H1 (cell line): ENCODE measurements around the gene TROAP. TPM values are rescaled to one million over a fixed set of nuclear protein-coding genes. Genes with fewer than 3 reads are reported as not detected.

Source experiments
- CTCF ChIA-PET: fragments of 300-600 bp; sonication (Branson Sonifier 250); formaldehyde crosslinking; loops from one replicate; lab custom pipeline; 2021; ENCODE audit not compliant: partially characterized antibody; lab: Charles Lee
- POLR2A ChIA-PET: fragments of 300-600 bp; sonication (Branson Sonifier 250); formaldehyde crosslinking; loops from one replicate; lab custom pipeline; 2021; ENCODE audit warnings: inconsistent platforms; ENCODE audit not compliant: partially characterized antibody; lab: Charles Lee
- DNase-seq, 2 experiments: peaks; one replicate each; pipeline versions ENCODE4 v3.0.0 to v3.0.0-alpha.2; 2010 to 2022; ENCODE audit warnings: low spot score in 2 of 2, low read depth in 1 of 2, mixed read lengths in 1 of 2
- FAIRE-seq: peaks from 2 replicates; lab custom pipeline; 2011; peaks lifted over from hg19 to GRCh38; lab: Jason Lieb, UNC
- H2AFZ ChIP-seq: 2 replicates; pipeline ENCODE4 v1.8.1; 2012; ENCODE audit warnings: low read length, inconsistent platforms
- H2AK5ac ChIP-seq: 2 replicates; pipeline ENCODE4 v1.6.1; 2013; ENCODE audit warnings: low read depth, low read length
- H2BK120ac ChIP-seq: replicated peaks from 2 replicates; pipeline ENCODE3; 2013; ENCODE audit warnings: low read depth, low read length, inconsistent platforms
- H2BK12ac ChIP-seq: 2 replicates; pipeline ENCODE4 v1.6.1; 2013; ENCODE audit warnings: low read depth, low read length
- H2BK15ac ChIP-seq: 2 replicates; pipeline ENCODE4 v1.6.1; 2013; ENCODE audit warnings: low read length
- H2BK20ac ChIP-seq: 2 replicates; pipeline ENCODE4 v1.6.1; 2013; ENCODE audit warnings: low read length
- H2BK5ac ChIP-seq: 2 replicates; pipeline ENCODE4 v1.6.1; 2013; ENCODE audit warnings: low read depth, low read length
- H3K14ac ChIP-seq: 2 replicates; pipeline ENCODE4 v1.6.1; 2013; ENCODE audit warnings: inconsistent platforms; ENCODE audit not compliant: insufficient read length
- H3K18ac ChIP-seq: 2 replicates; pipeline ENCODE4 v1.6.1; 2013; ENCODE audit warnings: low read length; ENCODE audit errors: extremely low read depth
- H3K23ac ChIP-seq: 2 replicates; pipeline ENCODE4 v1.6.1; 2013; ENCODE audit warnings: inconsistent platforms; ENCODE audit not compliant: insufficient read length
- H3K23me2 ChIP-seq: 2 replicates; pipeline ENCODE4 v1.6.1; 2013; ENCODE audit warnings: low read depth, low read length
- H3K27ac ChIP-seq: 2 replicates; pipeline ENCODE4 v1.6.1; 2011; ENCODE audit warnings: low read depth, low read length, inconsistent platforms
- H3K27me3 ChIP-seq, 4 experiments: replicated peaks in 1 of 4; 1 replicate in 1 of 4; 2 replicates in 3 of 4; pipeline versions ENCODE4 v1.6.1 to v1.8.1; 2011 to 2013; ENCODE audit warnings: low read length in 3 of 4, mild to moderate bottlenecking in 3 of 4, inconsistent platforms in 2 of 4, mixed read lengths in 2 of 4, moderate library complexity in 1 of 4; ENCODE audit not compliant: control insufficient read depth in 3 of 4, insufficient read depth in 3 of 4; ENCODE audit errors: extremely low read depth in 1 of 4
- H3K36me3 ChIP-seq, 4 experiments: 2 replicates each; pipeline versions ENCODE4 v1.6.1 to v1.8.1; 2011 to 2013; ENCODE audit warnings: mild to moderate bottlenecking in 4 of 4, low read length in 3 of 4, moderate library complexity in 2 of 4, control low read depth in 1 of 4, inconsistent platforms in 1 of 4; ENCODE audit not compliant: insufficient read depth in 4 of 4, control insufficient read depth in 2 of 4
- H3K4ac ChIP-seq: replicated peaks from 2 replicates; pipeline ENCODE3; 2013; ENCODE audit warnings: low read length, low read depth, mixed read lengths, inconsistent platforms; ENCODE audit not compliant: insufficient read length
- H3K4me1 ChIP-seq, 4 experiments: replicated peaks in 1 of 4; 1 replicate in 1 of 4; 2 replicates in 3 of 4; pipeline versions ENCODE4 v1.6.1 to v1.8.1; 2011 to 2013; ENCODE audit warnings: low read length in 3 of 4, inconsistent platforms in 2 of 4, mixed read lengths in 1 of 4; ENCODE audit not compliant: insufficient read depth in 4 of 4, control insufficient read depth in 3 of 4
- H3K4me2 ChIP-seq, 2 experiments: 2 replicates each; pipeline versions ENCODE4 v1.6.1 to v1.8.1; 2011 to 2013; ENCODE audit warnings: low read depth in 2 of 2, low read length in 2 of 2, control low read depth in 1 of 2, inconsistent platforms in 1 of 2, mild to moderate bottlenecking in 1 of 2; ENCODE audit not compliant: insufficient read depth in 1 of 2
- H3K4me3 ChIP-seq, 4 experiments: fragments of 200-600, 300-600 bp in 1 of 4; sonication (generic), shearing (Covaris generic), sonication (Bioruptor Twin) in 1 of 4; 2 replicates each; pipeline versions ENCODE4 v1.5.1 to v1.8.1; 2011 to 2016; ENCODE audit warnings: low read length in 4 of 4, low read depth in 3 of 4, control low read depth in 2 of 4, inconsistent platforms in 2 of 4, mild to moderate bottlenecking in 2 of 4, mixed read lengths in 1 of 4, moderate library complexity in 1 of 4; ENCODE audit not compliant: insufficient read depth in 2 of 4; ENCODE audit errors: extremely low read depth in 1 of 4
- H3K56ac ChIP-seq: replicated peaks from 2 replicates; pipeline ENCODE3; 2013; ENCODE audit warnings: low read depth, mild to moderate bottlenecking, mixed read lengths, low read length, inconsistent platforms; ENCODE audit not compliant: insufficient read length
- H3K79me1 ChIP-seq: 2 replicates; pipeline ENCODE4 v1.6.1; 2013; ENCODE audit warnings: low read depth, low read length, control low read depth
- H3K79me2 ChIP-seq, 2 experiments: 2 replicates each; pipeline versions ENCODE4 v1.6.1 to v1.8.1; 2012 to 2013; ENCODE audit warnings: low read length in 2 of 2, mild to moderate bottlenecking in 2 of 2, inconsistent platforms in 1 of 2; ENCODE audit not compliant: insufficient read depth in 2 of 2, control insufficient read depth in 1 of 2
- H3K9ac ChIP-seq, 4 experiments: replicated peaks in 1 of 4; 1 replicate in 1 of 4; 2 replicates in 3 of 4; pipeline versions ENCODE4 v1.6.1 to v1.8.1; 2011 to 2013; ENCODE audit warnings: low read depth in 3 of 4, low read length in 3 of 4, control low read depth in 2 of 4, mild to moderate bottlenecking in 2 of 4, moderate library complexity in 2 of 4, inconsistent platforms in 1 of 4; ENCODE audit errors: extremely low read depth in 1 of 4
- H3K9me3 ChIP-seq, 2 experiments: 2 replicates each; pipeline versions ENCODE4 v1.6.1 to v1.8.1; 2012 to 2013; ENCODE audit warnings: mild to moderate bottlenecking in 2 of 2, moderate library complexity in 2 of 2, control low read depth in 1 of 2, inconsistent platforms in 1 of 2, low read depth in 1 of 2, low read length in 1 of 2, mixed read lengths in 1 of 2; ENCODE audit not compliant: insufficient read depth in 2 of 2
- H4K20me1 ChIP-seq, 2 experiments: replicated peaks in 1 of 2; 2 replicates each; pipeline versions ENCODE3 to v1.8.1; 2011 to 2013; ENCODE audit warnings: inconsistent platforms in 2 of 2, low read length in 2 of 2, mild to moderate bottlenecking in 1 of 2; ENCODE audit not compliant: insufficient read depth in 2 of 2, control insufficient read depth in 1 of 2
- H4K5ac ChIP-seq: 2 replicates; pipeline ENCODE4 v1.6.1; 2013; ENCODE audit warnings: low read length, low read depth, mixed read lengths, inconsistent platforms; ENCODE audit not compliant: insufficient read length
- H4K8ac ChIP-seq: 2 replicates; pipeline ENCODE4 v1.8.0; 2013; ENCODE audit warnings: mild to moderate bottlenecking, moderate library complexity, low read length, inconsistent platforms; ENCODE audit not compliant: insufficient read depth; ENCODE audit errors: extremely low read depth
- H4K91ac ChIP-seq: replicated peaks from 2 replicates; pipeline ENCODE3; 2013; ENCODE audit warnings: low read length, mixed read lengths, inconsistent platforms; ENCODE audit not compliant: insufficient read length
- JUN ChIP-seq: IDR thresholded peaks from 2 replicates; pipeline ENCODE4 v1.6.1; 2011; ENCODE audit warnings: low read depth, mild to moderate bottlenecking, improper control_type of control experiment, low read length
- NANOG ChIP-seq: IDR thresholded peaks from 2 replicates; pipeline ENCODE4 v1.6.1; 2011; ENCODE audit warnings: low read length, low read depth, mild to moderate bottlenecking, inconsistent platforms; ENCODE audit not compliant: insufficient read depth, poor library complexity, severe bottlenecking
- TEAD4 ChIP-seq: IDR thresholded peaks from 2 replicates; pipeline ENCODE4 v1.6.1; 2012; ENCODE audit warnings: low read depth, low read length, inconsistent platforms, mixed read lengths
- YY1 ChIP-seq: IDR thresholded peaks from 2 replicates; pipeline ENCODE4 v1.6.1; 2011; ENCODE audit warnings: low read depth, mild to moderate bottlenecking, low read length
- WGBS, 2 experiments: shearing (Covaris generic) in 1 of 2; methylation state at CpG; one replicate each; pipeline versions ENCODE4 v1.1.6 to v1.1.7; 2013 to 2015; ENCODE audit warnings: low lambda C conversion rate in 2 of 2, mixed read lengths in 2 of 2, inconsistent platforms in 1 of 2, low coverage in 1 of 2, missing lambda C conversion rate in 1 of 2; ENCODE audit not compliant: insufficient replicate concordance in 2 of 2, insufficient coverage in 1 of 2, insufficient read length in 1 of 2; ENCODE audit errors: extremely low coverage in 1 of 2, missing lambda C conversion rate in 1 of 2; 5-methylcytosine and 5-hydroxymethylcytosine counted together
- polyA plus RNA-seq, 7 experiments: library from polyadenylated mRNA; depleted of rRNA in 3 of 7; stranded (reverse) in 5 of 7; unstranded in 2 of 7; fragments of >200 nt in 5 of 7; fragments of 200-250 nt in 2 of 7; gene quantifications; 1 replicate in 5 of 7; 2 replicates in 1 of 7; 4 replicates in 1 of 7; pipeline versions ENCODE4 v1.2.1 to v1.2.3, GENCODE V29; 2011 to 2013; ENCODE audit warnings: missing spikeins in 2 of 7, mixed read lengths in 2 of 7
- total RNA-seq: library from RNA; stranded (reverse); fragmentation: NEBNext Ultra II Directional; extraction: Animal tissue kit (Norgen Biotek cat#: 25700); gene quantifications from 2 replicates; pipeline ENCODE4 v1.2.1, GENCODE V29; 2021

TROAP gene
- total and polyA plus RNA-seq, 2 of the 8 experiments (the other 6 are each of a cell fraction or from before 2014, with no cell fraction given): 36.7 to 52.0 TPM

DNA sequence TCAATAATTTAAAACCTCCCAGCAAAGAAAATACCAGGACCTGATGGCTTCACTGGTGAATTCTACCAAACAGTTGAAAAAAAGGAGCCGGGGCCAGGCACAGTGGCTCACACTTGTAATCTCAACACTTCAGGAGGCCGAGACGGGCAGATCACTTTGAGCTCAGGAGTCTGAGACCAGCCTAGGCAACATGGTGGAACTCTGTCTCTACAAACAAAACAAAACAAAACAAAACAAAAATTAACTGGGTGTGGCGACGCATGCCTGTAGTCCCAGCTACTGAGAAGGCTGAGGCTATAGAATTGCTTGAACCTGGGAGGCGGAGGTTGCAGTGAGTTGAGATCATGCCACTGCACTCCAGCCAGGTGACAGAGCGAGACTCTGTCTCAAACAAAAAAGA lies 13.7 kb upstream of the TROAP start:
- Histone ChIP-seq H2AFZ (no peak overlapping the region), H2BK15ac (no peak overlapping the region), H3K27ac (no peak overlapping the region), H4K5ac (no peak overlapping the region), H3K79me1 (no peaks in the 10 kb centered on the region), H3K4ac (no peak overlapping the region), H3K4me1 (no peaks in the 10 kb centered on the region), H3K14ac (no peak overlapping the region), H2BK12ac (no peak overlapping the region), H3K9me3 (no peaks in the 10 kb centered on the region), H4K91ac (no peak overlapping the region), H4K20me1 (no peaks in the 10 kb centered on the region), H3K56ac (no peak overlapping the region), H3K36me3 (no peaks in the 10 kb centered on the region), H2AK5ac (no peak overlapping the region), H3K23ac (no peak overlapping the region), H2BK120ac (no peak overlapping the region), H2BK20ac (no peak overlapping the region), H3K79me2 (no peaks in the 10 kb centered on the region), H2BK5ac (no peak overlapping the region), H3K18ac (no peak overlapping the region), H3K27me3 (no peaks in the 10 kb centered on the region; a peak in 2 of 7 replicates), H3K4me3 (no peak overlapping the region), H3K4me2 (no peak overlapping the region), H3K9ac (no peak overlapping the region), H3K23me2 (no peaks in the 10 kb centered on the region), H4K8ac (no peak overlapping the region)
- CTCF ChIA-PET: interaction anchor here (1.0 to 1.2 kb wide), 5 partner anchors 16 to 38 kb away, joined by 3 to 4 read pairs (median 4); partner anchors contain the start of gene DNAJC22
- DNase-seq (no peak), FAIRE-seq (no peak)
- POLR2A ChIA-PET: interaction anchor here (1.1 kb wide), 1 partner anchor 14 kb away, joined by 3 read pairs; the partner anchor contains the start of gene TROAP
- WGBS, 2 experiments: 84% methylated on average over 7 of the region's 7 CpGs; no CpG with 5 or more reads in 1 of the 2 experiments
- TF ChIP-seq YY1: no peak
- no peak for TF ChIP-seq JUN
- TF ChIP-seq NANOG: no peak
- TF ChIP-seq TEAD4: no peak
